NCI-H146 (cell line): Measurements from ENCODE around the gene CIAO3.

ENCODE experiments used
- DNase-seq: peaks from one replicate; lab custom pipeline; 2025; lab: John Stamatoyannopoulos, UW

CIAO3 gene

DNA sequence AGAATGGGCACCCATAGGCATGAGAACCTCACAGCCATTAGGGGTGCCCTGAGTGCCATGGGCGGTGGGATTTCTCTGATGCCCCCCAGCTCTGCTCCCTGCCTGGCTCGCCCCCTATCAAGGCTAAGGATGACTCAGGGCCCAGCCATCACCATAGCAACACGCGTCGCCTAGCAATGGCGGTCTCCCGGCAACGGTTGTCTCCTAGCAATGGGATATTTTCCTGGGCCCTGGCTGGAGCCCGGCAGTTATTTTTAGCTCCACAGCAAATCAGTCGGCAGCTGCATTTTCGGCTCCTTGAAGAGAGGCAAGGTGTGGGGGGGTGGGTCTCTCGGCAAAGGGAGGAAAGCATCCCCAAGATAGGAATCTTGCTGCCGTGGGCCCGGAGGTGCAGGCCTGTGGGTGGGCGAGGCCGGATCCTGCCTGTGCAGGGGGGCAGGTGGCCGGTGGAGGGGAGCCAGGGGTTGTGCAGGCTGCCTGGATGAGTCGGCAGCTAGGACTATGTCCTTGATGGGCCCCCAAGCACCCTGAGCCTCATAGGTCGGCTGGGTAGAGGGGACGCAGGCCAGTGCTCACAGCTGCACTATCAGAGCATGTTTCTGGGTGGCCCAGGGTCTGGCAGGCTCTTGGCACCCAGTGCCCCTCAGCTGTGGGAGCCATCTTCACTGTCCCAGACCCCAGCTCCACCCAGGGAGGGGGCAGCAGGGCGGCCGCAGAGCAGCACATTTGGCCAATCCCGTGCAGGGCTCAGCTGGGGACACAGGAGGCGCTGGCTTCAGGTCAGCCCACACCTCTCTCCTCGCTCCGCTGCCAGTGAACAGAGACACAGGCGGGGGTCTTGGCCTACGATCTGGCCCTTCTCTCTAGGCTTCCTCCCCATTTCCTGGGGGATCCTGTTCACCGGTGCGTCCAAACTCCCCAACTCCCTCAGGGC lies 31.0 kb downstream of the CIAO3 start:
- peak; percentile 95 for DNase-seq

DNA sequence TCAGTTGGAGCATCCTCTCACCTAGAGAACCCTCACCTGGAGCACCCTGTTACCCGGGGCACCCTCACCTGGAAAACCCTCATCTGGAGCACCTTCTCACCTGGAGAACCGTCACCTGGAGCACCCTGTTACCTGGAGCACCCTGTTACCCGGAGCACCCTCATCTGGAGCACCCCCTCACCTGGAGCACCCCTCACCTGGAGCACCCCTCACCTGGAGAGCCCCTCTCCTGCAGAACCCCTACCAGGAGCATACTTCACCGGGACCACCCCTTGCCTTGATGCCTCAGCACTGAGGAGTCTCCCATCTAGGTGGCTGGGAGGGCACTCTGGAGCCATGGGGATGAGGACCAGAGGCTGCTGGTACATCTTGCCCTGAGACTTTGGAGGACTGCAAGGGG lies 31.8 kb downstream of the CIAO3 start:
- no peak for DNase-seq

- DNase-seq = no peak
Observed at GRCh38 chr16:708019-708418, 32.8 kb downstream of the CIAO3 start.

GRCh38 chr16:707062-707538 lies 33.7 kb downstream of the CIAO3 start:
- DNase-seq = peak; percentile 89

DNA sequence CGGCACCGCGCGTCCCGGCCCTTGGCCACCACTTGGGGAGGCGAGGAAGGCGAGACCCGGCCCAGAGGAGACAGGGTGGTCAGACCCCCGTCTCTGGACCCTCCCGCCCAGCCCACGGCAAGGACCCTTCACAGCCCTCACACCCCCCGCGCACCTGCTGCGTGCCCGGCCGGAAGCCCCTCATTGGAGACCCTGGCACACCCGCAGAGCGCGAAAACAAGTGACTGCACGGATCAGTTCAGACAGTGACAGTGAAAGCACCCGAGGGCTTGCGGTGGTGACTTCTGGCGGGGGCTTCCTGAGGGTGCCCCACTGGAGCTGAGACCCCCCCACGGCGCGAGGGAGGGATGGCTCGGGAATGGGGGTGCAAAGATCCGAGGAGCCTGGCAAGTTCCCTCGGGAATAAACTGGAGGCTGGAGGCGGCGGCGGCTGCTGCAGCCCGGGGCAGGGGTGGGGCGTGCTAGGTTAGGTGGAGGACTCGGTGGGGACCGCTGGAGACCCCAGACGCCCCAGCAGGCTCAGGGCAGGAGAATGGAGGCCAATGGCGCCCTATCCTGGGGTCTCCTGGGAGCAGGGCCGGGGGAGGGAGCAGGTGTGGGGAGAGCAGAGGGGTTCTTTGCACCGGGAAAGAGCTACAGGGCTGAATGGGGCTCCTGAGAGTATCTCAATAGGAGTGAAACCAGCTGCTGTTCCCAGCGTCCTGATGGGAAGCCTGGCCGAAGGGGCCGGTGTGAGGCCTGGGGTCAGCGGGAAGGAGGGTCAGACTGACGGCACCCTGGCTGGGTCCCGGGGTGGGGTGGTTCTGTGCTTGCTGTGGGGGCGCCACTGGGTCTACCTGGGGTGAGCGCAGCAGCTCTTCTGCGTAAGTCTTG lies 34.4 kb downstream of the CIAO3 start:
- peak; percentile 66 for DNase-seq

- peak; percentile 88 for DNase-seq
Observed at GRCh38 chr16:705431-706188, 35.2 kb downstream of the CIAO3 start, which contains the start of gene FBXL16. FBXL16 (minus strand) TSS chr16:705801; CDS start chr16:697405, 8,396 bp downstream.

GRCh38 chr16:704552-705380 lies 36.0 kb downstream of the CIAO3 start:
- peak; percentile 59 for DNase-seq

DNA sequence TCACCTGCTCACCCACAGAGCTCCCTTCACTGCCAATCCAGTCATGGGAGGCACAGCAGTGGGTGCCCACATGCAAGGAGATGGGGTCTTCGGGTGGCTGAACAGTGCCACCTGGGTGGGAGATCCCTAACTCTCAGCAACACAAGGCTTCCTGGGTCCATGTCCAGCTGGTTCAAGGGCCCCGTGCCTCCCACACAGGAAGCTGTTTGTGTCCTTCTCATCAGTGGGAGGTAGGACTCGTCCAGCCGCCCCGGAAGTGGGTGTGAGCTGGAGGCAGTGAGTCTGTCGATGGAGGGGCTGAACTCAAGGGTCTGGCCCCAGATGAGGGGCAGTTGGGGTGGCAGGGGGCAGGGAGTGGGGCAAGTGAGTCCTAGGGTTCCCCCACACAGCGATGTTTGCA lies 36.8 kb downstream of the CIAO3 start:
- DNase-seq = no peak

DNA sequence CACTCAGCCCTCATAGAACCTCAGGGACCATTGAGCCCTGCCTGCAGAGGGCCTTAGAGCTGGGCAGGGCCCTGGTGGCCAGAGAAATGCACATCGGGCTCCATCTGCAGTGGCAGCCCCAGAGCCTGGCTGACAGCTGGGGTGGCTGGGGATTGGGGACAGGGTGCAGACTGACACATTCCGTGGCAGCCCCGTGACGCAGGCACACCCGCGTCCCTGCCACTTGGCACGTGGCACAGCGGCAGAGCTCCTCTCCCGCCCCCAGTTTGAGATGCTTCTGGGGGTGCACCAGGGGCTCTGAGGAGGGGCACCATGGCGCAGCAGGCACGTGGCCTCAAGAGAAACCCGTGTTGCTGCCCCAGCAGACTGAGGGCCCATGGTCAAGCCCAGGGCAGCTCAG lies 37.4 kb downstream of the CIAO3 start:
- DNase-seq = no peak

DNA sequence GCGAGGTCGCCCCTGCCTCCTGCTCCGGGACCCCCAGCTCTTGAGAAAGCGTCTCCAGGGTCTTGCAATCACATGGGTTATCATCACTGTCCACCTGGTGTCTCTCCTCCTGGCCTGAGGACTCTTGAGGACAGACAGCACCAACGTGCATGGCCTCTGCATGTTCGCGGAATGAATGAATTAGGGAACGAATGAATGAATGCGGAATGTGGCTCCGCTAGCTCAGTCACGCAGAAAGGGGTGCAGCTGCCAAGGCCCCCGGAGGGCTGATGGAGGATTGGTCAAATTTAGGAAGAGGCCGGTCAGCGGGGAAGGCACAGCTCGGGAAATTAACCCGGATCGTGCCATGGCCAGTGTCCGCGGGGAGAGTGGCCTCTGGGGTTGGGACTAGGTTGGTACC lies 38.5 kb downstream of the CIAO3 start:
- no peak for DNase-seq

- no peak for DNase-seq
Observed at GRCh38 chr16:700684-701584, 39.9 kb downstream of the CIAO3 start.

DNA sequence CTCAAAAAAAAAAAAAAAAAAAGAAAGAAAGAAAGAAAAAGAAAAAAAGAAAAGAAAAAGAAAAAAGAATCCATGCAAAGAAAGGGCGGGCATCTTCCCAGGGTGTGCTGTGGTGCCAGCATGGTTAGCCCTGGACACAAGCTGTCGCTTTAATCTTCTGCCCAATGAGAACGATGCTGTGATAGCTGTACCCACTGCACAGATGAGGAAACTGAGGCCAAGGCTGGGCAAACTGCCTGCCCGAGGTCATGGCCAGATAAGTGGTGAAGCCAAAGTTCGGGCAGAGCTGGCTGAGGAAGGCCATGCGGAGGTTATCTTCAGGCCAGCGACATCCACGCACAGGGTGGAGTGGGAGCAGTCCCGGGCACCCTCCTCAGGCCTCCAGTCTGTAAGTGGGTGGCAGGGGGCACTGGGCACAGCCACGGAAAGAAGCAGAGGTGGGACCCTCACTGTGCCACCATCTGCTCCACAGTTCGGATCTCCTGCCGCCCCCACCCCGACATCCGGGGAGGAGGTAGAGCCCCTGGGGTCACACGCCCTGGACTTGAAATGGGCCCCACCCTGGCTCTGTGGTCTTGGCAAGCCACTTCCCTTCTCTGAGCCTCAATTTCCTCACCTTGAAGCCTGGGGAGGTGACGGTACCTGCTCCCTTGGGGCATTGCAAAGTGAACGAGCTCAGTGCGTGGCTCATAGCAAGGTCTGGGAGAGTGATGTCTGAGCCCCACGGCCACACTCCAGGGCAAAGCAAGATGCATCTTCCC lies 41.7 kb downstream of the CIAO3 start:
- no peak for DNase-seq

GRCh38 chr16:695355-696089 lies 45.3 kb downstream of the CIAO3 start:
- peak; percentile 66 for DNase-seq

DNA sequence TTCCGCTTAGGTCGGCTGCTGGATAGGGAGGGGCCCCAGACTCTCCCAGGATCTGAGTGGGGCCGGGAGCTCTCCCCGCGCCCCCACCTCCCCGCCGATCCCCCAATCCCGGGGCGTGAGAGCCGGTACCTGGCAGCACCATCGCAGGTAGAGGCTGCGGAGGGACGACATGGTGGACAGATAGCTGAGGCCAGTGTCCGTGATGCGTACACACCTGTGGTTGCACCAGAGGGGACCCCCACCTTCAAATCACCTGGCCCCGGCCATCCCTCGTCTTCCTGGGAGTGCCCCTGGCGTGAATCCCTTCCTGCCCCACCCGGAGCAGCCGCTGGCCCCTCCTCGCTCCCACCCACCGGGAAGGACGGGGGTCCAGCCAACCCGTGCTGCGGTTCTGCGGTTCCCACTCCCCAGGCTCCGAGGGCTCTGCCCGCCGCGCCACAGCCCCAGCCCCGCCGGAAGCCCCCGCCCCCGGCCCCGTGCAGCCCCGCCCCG lies 45.9 kb downstream of the CIAO3 start:
- DNase-seq = no peak

DNA sequence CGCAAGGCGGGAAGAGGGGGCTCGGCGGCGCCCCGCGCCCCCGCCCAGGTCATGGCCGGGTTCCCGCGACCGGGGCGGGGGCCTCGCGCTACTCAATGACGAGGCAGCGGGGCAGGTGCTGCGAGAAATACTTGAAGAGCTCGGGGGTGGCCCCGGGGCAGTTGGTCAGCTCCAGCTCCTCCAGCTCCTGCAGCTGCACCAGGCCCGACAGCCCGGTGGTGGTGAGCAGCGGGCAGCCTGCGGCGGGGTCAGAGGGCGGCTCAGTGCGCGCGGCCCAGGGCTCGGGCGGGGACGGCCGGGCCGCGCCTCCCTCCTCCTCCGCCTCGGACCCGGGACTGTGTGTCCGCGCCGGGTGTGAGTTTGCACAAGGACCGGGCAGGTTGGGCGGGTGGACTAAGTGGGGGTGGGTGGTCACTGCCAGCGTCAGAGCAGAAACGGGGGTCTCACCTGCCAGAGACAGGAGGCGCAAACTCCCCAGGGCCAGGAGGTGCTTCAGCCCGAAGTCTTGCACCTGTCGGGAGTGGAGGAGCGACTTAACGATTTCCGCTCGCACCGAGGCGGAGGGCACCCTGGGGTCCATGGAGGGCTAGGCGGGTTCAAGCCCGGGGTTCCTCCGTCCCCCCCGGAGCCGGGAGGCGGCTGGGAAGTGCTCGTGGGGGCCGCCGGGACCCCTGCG lies 46.5 kb downstream of the CIAO3 start:
- DNase-seq = no peak

GRCh38 chr16:693766-694165 lies 47.0 kb downstream of the CIAO3 start:
- no peak for DNase-seq

GRCh38 chr16:693364-693763 lies 47.4 kb downstream of the CIAO3 start:
- no peak for DNase-seq
